PC-3 (cell line): ENCODE results near the gene TNC. TPM values are rescaled to one million over a fixed set of nuclear protein-coding genes. Genes with fewer than 3 reads are reported as not detected.

Experiments
- ATAC-seq: fragments of 200-7000 bp; cut with Tn5 transposase; 2 replicates; pipeline ENCODE4 v1.9.1; 2020; ENCODE audit warnings: mild to moderate bottlenecking, moderate library complexity
- BruUV-seq: library from RNA; stranded (reverse); fragments of 400-500 nt; replicated peaks from 2 replicates; lab custom pipeline; 2021; lab: Mats Ljungman, UMichigan
- CTCF ChIA-PET: fragments of 300-600 bp; sonication (Branson Sonifier 250); formaldehyde crosslinking; loops from one replicate; lab custom pipeline; 2022; ENCODE audit warnings: antibody characterized with exemption; lab: Charles Lee
- POLR2A ChIA-PET: fragments of 300-600 bp; sonication (Branson Sonifier 250); formaldehyde crosslinking; loops from one replicate; lab custom pipeline; 2022; ENCODE audit warnings: antibody characterized with exemption; ENCODE audit not compliant: unreplicated experiment; lab: Charles Lee
- DNase-seq: peaks from one replicate; pipeline ENCODE4 v3.0.0-alpha.2; 2015
- H2AFZ ChIP-seq: fragments of 300-600 bp; sonication (generic); 2 replicates; pipeline ENCODE4 v1.6.0; 2016; ENCODE audit warnings: antibody characterized with exemption, low read length
- H3F3A ChIP-seq: fragments of 300-600 bp; sonication (generic); one replicate; pipeline ENCODE4 v1.6.0; 2017; ENCODE audit warnings: antibody characterized with exemption, low read length, control low read depth, mild to moderate bottlenecking; ENCODE audit not compliant: unreplicated experiment
- H3K27ac ChIP-seq: fragments of 300-600 bp; sonication (generic); 2 replicates; pipeline ENCODE4 v1.5.1; 2016; ENCODE audit warnings: mild to moderate bottlenecking, low read length
- H3K27me3 ChIP-seq: fragments of 300-600 bp; sonication (generic); 2 replicates; pipeline ENCODE4 v1.6.1; 2016; ENCODE audit warnings: low read length, mixed read lengths
- H3K36me3 ChIP-seq: fragments of 300-600 bp; sonication (generic); 2 replicates; pipeline ENCODE4 v1.6.1; 2016; ENCODE audit warnings: low read depth, mixed run types, low read length, mixed read lengths
- H3K4me1 ChIP-seq: fragments of 300-600 bp; sonication (generic); 2 replicates; pipeline ENCODE4 v1.5.1; 2016; ENCODE audit warnings: low read length; ENCODE audit not compliant: insufficient read depth
- H3K4me2 ChIP-seq: fragments of 300-600 bp; sonication (generic); 2 replicates; pipeline ENCODE4 v1.6.0; 2016; ENCODE audit warnings: low read length
- H3K4me3 ChIP-seq: fragments of 300-600 bp; sonication (generic); 2 replicates; pipeline ENCODE4 v1.5.1; 2016; ENCODE audit warnings: mild to moderate bottlenecking, low read length, mixed read lengths
- H3K79me2 ChIP-seq: fragments of 300-600 bp; sonication (generic); 2 replicates; pipeline ENCODE4 v1.6.1; 2017; ENCODE audit warnings: low read length, mixed read lengths
- H3K9ac ChIP-seq: fragments of 300-600 bp; sonication (generic); 2 replicates; pipeline ENCODE4 v1.6.0; 2016; ENCODE audit warnings: mild to moderate bottlenecking, low read length
- H3K9me2 ChIP-seq: fragments of 300-600 bp; sonication (generic); replicated peaks from 2 replicates; pipeline ENCODE4 v1.6.1; 2016; ENCODE audit warnings: mixed run types, low read length, mixed read lengths
- H3K9me3 ChIP-seq: fragments of 300-600 bp; sonication (generic); 2 replicates; pipeline ENCODE4 v1.6.1; 2016; ENCODE audit warnings: low read length, mixed read lengths
- H4K20me1 ChIP-seq: fragments of 300-600 bp; sonication (generic); 2 replicates; pipeline ENCODE4 v1.6.1; 2016; ENCODE audit warnings: low read length, mixed read lengths
- CTCF ChIP-seq: fragments of 300-600 bp; sonication (generic); conservative IDR thresholded peaks from 2 replicates; pipeline ENCODE4 v1.5.1; 2017; ENCODE audit warnings: antibody characterized with exemption, low read depth, mild to moderate bottlenecking, low read length
- EZH2 ChIP-seq: fragments of 300-600 bp; sonication (generic); IDR thresholded peaks from one replicate; pipeline ENCODE4 v1.6.1; 2017; ENCODE audit warnings: antibody characterized with exemption, mild to moderate bottlenecking, low read length; ENCODE audit not compliant: unreplicated experiment
- EZH2phosphoT487 ChIP-seq: fragments of 300-600 bp; sonication (generic); IDR thresholded peaks from 2 replicates; pipeline ENCODE4 v1.6.1; 2018; ENCODE audit warnings: mild to moderate bottlenecking, antibody characterized with exemption, low read length, borderline replicate concordance
- intact Hi-C: fragments of 100-400 bp; cut with micrococcal nuclease; formaldehyde crosslinking; loops from 2 replicates; pipeline ENCODE4 v1.9.0; 2023
- total RNA-seq: library from RNA; depleted of rRNA; stranded (reverse); fragments of >200 nt; gene quantifications from 2 replicates; pipeline ENCODE4 v1.2.3, GENCODE V29; 2014

Gene TNC
- total RNA-seq, 1 experiment from 2014 or later: 60.1 TPM

- CTCF ChIA-PET: no interaction called here
- Histone ChIP-seq H2AFZ (peak overlapping the region; percentile 31; the same call in 1 of the 2 replicates), H3K4me1 (peaks cover 16% of the 10 kb centered on the region), H3K36me3 (no peaks in the 10 kb centered on the region), H3K4me3 (no peak overlapping the region), H3K4me2 (peak overlapping the region; percentile 33), H3K9me3 (no peaks in the 10 kb centered on the region), H4K20me1 (no peaks in the 10 kb centered on the region), H3K27me3 (no peaks in the 10 kb centered on the region), H3K79me2 (no peaks in the 10 kb centered on the region), H3F3A (no peaks in the 10 kb centered on the region), H3K9ac (0 out of 2 replicates have a peak overlapping the region, but pooled peaks have one; percentile 11), H3K9me2 (no peaks in the 10 kb centered on the region), H3K27ac (peak overlapping the region; percentile 66)
- no TSS peak for BruUV-seq
- POLR2A ChIA-PET: no interaction called here
- peak; percentile 84 for DNase-seq
- TF ChIP-seq CTCF: no peak
- peak; percentile 88 for ATAC-seq
- intact Hi-C loops: no loop called here
Observed at GRCh38 chr9:114981063-114981462, 136.9 kb downstream of the TNC start.

GRCh38 chr9:114973216-114973615, 144.7 kb downstream of the TNC start:
- Histone ChIP-seq H3K4me3 (no peak overlapping the region), H3K9me2 (no peaks in the 10 kb centered on the region), H3K27ac (no peak overlapping the region), H3K9me3 (no peaks in the 10 kb centered on the region), H3K4me2 (no peak overlapping the region), H3F3A (no peaks in the 10 kb centered on the region), H3K27me3 (no peaks in the 10 kb centered on the region), H4K20me1 (no peaks in the 10 kb centered on the region), H3K36me3 (no peaks in the 10 kb centered on the region), H3K9ac (no peak overlapping the region), H2AFZ (no peak overlapping the region), H3K4me1 (peaks cover 12% of the 10 kb centered on the region), H3K79me2 (no peaks in the 10 kb centered on the region)
- intact Hi-C loops: no loop called here
- ATAC-seq (no peak), DNase-seq (no peak)
- TF ChIP-seq EZH2phosphoT487 (no peak), CTCF (no peak), EZH2 (no peak)
- ChIA-PET CTCF (interaction anchor here (0.6 kb wide), 1 partner anchor 18 kb away, joined by 3 read pairs; no protein-coding TSS in a partner anchor), POLR2A (no interaction called here)
- no TSS peak for BruUV-seq

GRCh38 chr9:114972510-114973136, 145.3 kb downstream of the TNC start:
- Histone ChIP-seq H2AFZ (no peak overlapping the region), H3K9me3 (no peaks in the 10 kb centered on the region), H3K27me3 (no peaks in the 10 kb centered on the region), H3F3A (no peaks in the 10 kb centered on the region), H4K20me1 (no peaks in the 10 kb centered on the region), H3K36me3 (no peaks in the 10 kb centered on the region), H3K9me2 (no peaks in the 10 kb centered on the region), H3K27ac (no peak overlapping the region), H3K4me2 (no peak overlapping the region), H3K4me1 (peaks cover 12% of the 10 kb centered on the region), H3K4me3 (no peak overlapping the region), H3K79me2 (no peaks in the 10 kb centered on the region), H3K9ac (no peak overlapping the region)
- BruUV-seq: no TSS peak
- peak; percentile 53 for ATAC-seq
- no peak for TF ChIP-seq EZH2phosphoT487
- TF ChIP-seq CTCF: no peak
- intact Hi-C loops: no loop called here
- ChIA-PET POLR2A (no interaction called here), CTCF (interaction anchor here (0.6 kb wide), 1 partner anchor 19 kb away, joined by 3 read pairs; no protein-coding TSS in a partner anchor)
- peak; percentile 16 for DNase-seq
